GM23338 (cell line): ENCODE results near the gene IDI2. TPM values are rescaled to one million over a fixed set of nuclear protein-coding genes. Genes with fewer than 3 reads are reported as not detected.

Experiments
- ATAC-seq: fragments of 200-7000 bp; cut with Tn5 transposase; 3 replicates; pipeline ENCODE4 v1.9.1; 2020
- DNase-seq: peaks from one replicate; pipeline ENCODE4 v3.0.0-alpha.2; 2015; ENCODE audit warnings: low spot score
- H2AFZ ChIP-seq: fragments of 200-600 bp; sonication (generic); 2 replicates; pipeline ENCODE4 v1.8.0; 2016; ENCODE audit warnings: antibody characterized with exemption, mild to moderate bottlenecking, moderate library complexity
- H3F3A ChIP-seq: fragments of 200-600 bp; sonication (generic); replicated peaks from 2 replicates; pipeline ENCODE4 v1.8.0; 2017; ENCODE audit warnings: antibody characterized with exemption, mixed run types, low read depth
- H3K27ac ChIP-seq: fragments of 200-600 bp; sonication (generic); 2 replicates; pipeline ENCODE4 v1.6.1; 2016; ENCODE audit warnings: low read depth
- H3K27me3 ChIP-seq: fragments of 200-600 bp; sonication (generic); 2 replicates; pipeline ENCODE4 v1.8.0; 2016; ENCODE audit warnings: mild to moderate bottlenecking, mixed run types, moderate library complexity; ENCODE audit not compliant: insufficient read depth
- H3K36me3 ChIP-seq: fragments of 200-600 bp; sonication (generic); 2 replicates; pipeline ENCODE4 v1.8.0; 2016; ENCODE audit warnings: mild to moderate bottlenecking; ENCODE audit not compliant: insufficient read depth
- H3K4me1 ChIP-seq: fragments of 200-600 bp; sonication (generic); 2 replicates; pipeline ENCODE4 v1.8.0; 2016; ENCODE audit warnings: mild to moderate bottlenecking, moderate library complexity; ENCODE audit not compliant: insufficient read depth
- H3K4me2 ChIP-seq: fragments of 200-600 bp; sonication (generic); 2 replicates; pipeline ENCODE4 v1.7.1; 2017; ENCODE audit warnings: mixed run types
- H3K4me3 ChIP-seq: fragments of 200-600 bp; sonication (generic); 2 replicates; pipeline ENCODE4 v1.6.1; 2016; ENCODE audit warnings: mixed run types
- H3K79me2 ChIP-seq: fragments of 200-600 bp; sonication (generic); replicated peaks from 2 replicates; pipeline ENCODE4 v1.8.0; 2017; ENCODE audit warnings: mild to moderate bottlenecking; ENCODE audit not compliant: insufficient read depth
- H3K9me2 ChIP-seq: fragments of 200-600 bp; sonication (generic); 2 replicates; pipeline ENCODE4 v1.8.0; 2017; ENCODE audit not compliant: insufficient read depth
- H4K20me1 ChIP-seq: fragments of 200-600 bp; sonication (generic); replicated peaks from 2 replicates; pipeline ENCODE4 v1.8.0; 2017; ENCODE audit warnings: mild to moderate bottlenecking; ENCODE audit not compliant: insufficient read depth
- H3K27ac Mint-ChIP-seq: 2 replicates; pipeline ENCODE4 v1.8.0; 2020; ENCODE audit warnings: inconsistent platforms, mild to moderate bottlenecking, moderate library complexity, mixed read lengths
- H3K27me3 Mint-ChIP-seq: 3 replicates; pipeline ENCODE4 v1.8.0; 2022; ENCODE audit warnings: low read depth, mild to moderate bottlenecking, moderate library complexity, mixed read lengths, inconsistent platforms; ENCODE audit not compliant: insufficient read depth, poor library complexity
- H3K36me3 Mint-ChIP-seq: 3 replicates; pipeline ENCODE4 v1.8.0; 2021; ENCODE audit warnings: low read depth, mild to moderate bottlenecking, inconsistent platforms, moderate library complexity, mixed read lengths
- H3K4me1 Mint-ChIP-seq: 3 replicates; pipeline ENCODE4 v1.8.0; 2020; ENCODE audit warnings: mild to moderate bottlenecking, inconsistent platforms, mixed read lengths
- H3K4me3 Mint-ChIP-seq: 3 replicates; pipeline ENCODE4 v1.8.0; 2021; ENCODE audit warnings: moderate library complexity, mild to moderate bottlenecking, inconsistent platforms, mixed read lengths
- H3K9me3 Mint-ChIP-seq: 3 replicates; pipeline ENCODE4 v1.8.0; 2020; ENCODE audit warnings: moderate library complexity, mild to moderate bottlenecking, inconsistent platforms, mixed read lengths
- EZH2 ChIP-seq: fragments of 200-600 bp; sonication (generic); IDR thresholded peaks from one replicate; pipeline ENCODE4 v1.8.0; 2017; ENCODE audit warnings: antibody characterized with exemption, mild to moderate bottlenecking, low read depth; ENCODE audit not compliant: unreplicated experiment
- JUNB ChIP-seq: IDR thresholded peaks from one replicate; pipeline ENCODE4 v1.6.1; 2016; ENCODE audit warnings: antibody characterized with exemption; ENCODE audit not compliant: unreplicated experiment
- POLR2AphosphoS5 ChIP-seq: IDR thresholded peaks from 2 replicates; pipeline ENCODE4 v1.6.1; 2016; ENCODE audit warnings: antibody characterized with exemption, low read depth
- STAT1 ChIP-seq: IDR thresholded peaks from one replicate; pipeline ENCODE4 v1.6.1; 2016; ENCODE audit warnings: antibody characterized with exemption; ENCODE audit not compliant: unreplicated experiment
- ZNF114 ChIP-seq: fragments of 250-450 bp; sonication (Bioruptor Pico); IDR thresholded peaks from 2 replicates; pipeline ENCODE4 v1.5.0; 2020; ENCODE audit warnings: mild to moderate bottlenecking, moderate library complexity
- ZNF331 ChIP-seq: fragments of 250-450 bp; sonication (Bioruptor Pico); IDR thresholded peaks from 2 replicates; pipeline ENCODE4 v1.5.0; 2020; ENCODE audit warnings: low read depth, mild to moderate bottlenecking, moderate library complexity
- polyA plus RNA-seq: library from polyadenylated mRNA; unstranded; fragments of >200 nt; fragmentation: Nextera tagmentation; extraction: Ambion mirVana; gene quantifications from 2 replicates; pipeline ENCODE4 v1.2.1, GENCODE V29; 2016
- total RNA-seq: library from RNA; depleted of rRNA; stranded (reverse); fragments of >200 nt; shearing (Covaris generic); gene quantifications from 2 replicates; pipeline ENCODE4 v1.2.3, GENCODE V29; 2014
- TF ChIP-seq, protein P1 (sequence below): IDR thresholded peaks from 2 replicates; pipeline ENCODE4 v1.6.1; 2016; ENCODE audit warnings: antibody characterized with exemption
- TF ChIP-seq, protein P2 (sequence below), 2 experiments: fragments of 200-600 bp in 1 of 2; sonication (generic) in 1 of 2; conservative IDR thresholded peaks; 2 replicates each; pipeline versions ENCODE4 v1.5.1 to v1.6.1; 2016 to 2017; ENCODE audit warnings: antibody characterized with exemption in 2 of 2, low read depth in 2 of 2, mild to moderate bottlenecking in 2 of 2, moderate library complexity in 1 of 2
- TF ChIP-seq, protein P3 (sequence below): fragments of 250-450 bp; sonication (Bioruptor Pico); IDR thresholded peaks from 2 replicates; pipeline ENCODE4 v1.5.0; 2020; ENCODE audit warnings: mild to moderate bottlenecking, moderate library complexity

Gene IDI2
- total and polyA plus RNA-seq, 2 experiments from 2014 or later, result not detected

DNA sequence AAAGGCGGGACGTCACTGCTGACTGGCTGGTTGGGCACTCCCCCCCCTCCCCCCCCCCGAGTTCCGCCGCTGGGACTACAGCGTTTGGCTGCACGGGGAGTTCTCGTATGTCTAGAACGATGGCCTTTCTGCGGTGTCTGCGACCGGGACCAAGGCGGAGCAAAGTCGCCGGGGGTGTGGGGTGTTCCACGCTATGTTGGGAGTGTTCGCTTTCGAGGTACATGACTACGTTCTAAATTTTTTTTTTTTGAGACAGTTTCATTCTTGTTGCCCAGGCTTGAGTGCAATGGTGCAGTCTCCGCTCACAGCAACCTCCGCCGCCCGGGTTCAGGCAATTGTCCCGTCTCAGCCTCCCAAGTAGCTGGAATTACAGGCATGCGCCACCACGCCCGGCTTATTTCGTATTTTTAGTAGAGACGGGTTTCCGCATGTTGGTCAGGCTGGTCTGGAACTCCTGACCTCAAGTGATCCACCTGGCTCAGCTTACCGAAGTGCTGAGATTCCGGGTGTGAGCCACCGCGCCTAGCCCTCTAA lies 23.8 kb upstream of the IDI2 start:
- Mint-ChIP-seq H3K27ac (peak overlapping the region; percentile 99), H3K27me3 (peaks cover 25% of the 10 kb centered on the region), H3K4me1 (peaks cover 23% of the 10 kb centered on the region), H3K36me3 (peaks cover 49% of the 10 kb centered on the region), H3K9me3 (no peaks in the 10 kb centered on the region), H3K4me3 (peak overlapping the region; percentile 97)
- Histone ChIP-seq H3K4me1 (peaks cover 21% of the 10 kb centered on the region), H2AFZ (no peak overlapping the region), H4K20me1 (peaks cover 44% of the 10 kb centered on the region), H3K4me3 (peak overlapping the region; percentile 95), H3K27me3 (no peaks in the 10 kb centered on the region), H3F3A (peaks cover 16% of the 10 kb centered on the region; the same call in 1 of the 2 replicates), H3K9me2 (no peaks in the 10 kb centered on the region), H3K27ac (peak overlapping the region; percentile 98), H3K79me2 (peaks cover 79% of the 10 kb centered on the region), H3K4me2 (peak overlapping the region; percentile 83), H3K36me3 (peaks cover 2% of the 10 kb centered on the region; the same call in 1 of the 2 replicates)
- peak; percentile 3 for ATAC-seq
- TF ChIP-seq JUNB (no peak), ZNF114 (CRISPR knock-in tag) (no peak), POLR2AphosphoS5 (no peak; the same call in 1 of the 2 replicates)
- TF ChIP-seq, protein P1, sequence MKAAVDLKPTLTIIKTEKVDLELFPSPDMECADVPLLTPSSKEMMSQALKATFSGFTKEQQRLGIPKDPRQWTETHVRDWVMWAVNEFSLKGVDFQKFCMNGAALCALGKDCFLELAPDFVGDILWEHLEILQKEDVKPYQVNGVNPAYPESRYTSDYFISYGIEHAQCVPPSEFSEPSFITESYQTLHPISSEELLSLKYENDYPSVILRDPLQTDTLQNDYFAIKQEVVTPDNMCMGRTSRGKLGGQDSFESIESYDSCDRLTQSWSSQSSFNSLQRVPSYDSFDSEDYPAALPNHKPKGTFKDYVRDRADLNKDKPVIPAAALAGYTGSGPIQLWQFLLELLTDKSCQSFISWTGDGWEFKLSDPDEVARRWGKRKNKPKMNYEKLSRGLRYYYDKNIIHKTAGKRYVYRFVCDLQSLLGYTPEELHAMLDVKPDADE, result 0 out of 2 replicates have a peak, but pooled peaks have one; percentile 5
- peak; percentile 47 for DNase-seq

DNA sequence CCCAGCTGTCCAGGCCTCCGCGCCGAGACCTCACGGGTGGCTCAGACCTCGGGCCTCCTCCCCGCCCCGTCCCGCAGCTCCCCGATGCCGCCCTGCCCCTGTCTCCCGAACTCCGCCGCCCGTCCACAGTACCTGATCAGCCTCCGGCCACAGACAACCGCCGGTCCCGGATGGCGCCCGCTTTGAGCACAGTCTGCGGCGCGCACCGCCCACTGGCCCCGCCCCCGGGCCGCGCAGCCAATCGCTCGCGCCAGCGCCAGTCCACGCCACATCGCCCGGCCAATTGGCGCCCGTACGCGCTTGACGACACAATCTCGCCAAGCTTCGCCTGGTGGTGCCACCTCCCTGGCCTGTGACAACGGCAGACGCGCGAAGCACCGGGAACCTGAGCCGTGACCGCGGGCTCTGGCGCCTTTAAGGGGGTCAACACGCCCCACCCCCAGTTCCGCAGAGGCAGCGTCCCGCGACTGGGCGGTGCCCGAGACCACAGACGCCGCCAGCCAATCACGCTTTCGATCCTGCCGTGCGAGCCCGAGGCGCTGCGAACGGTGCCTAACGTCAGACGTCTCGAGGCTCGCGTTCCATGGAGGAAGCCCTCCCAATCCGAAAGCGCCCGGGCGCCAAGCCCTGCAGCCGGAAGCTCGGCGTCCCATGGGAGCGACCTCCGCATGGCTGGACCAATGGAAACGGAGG lies 23.2 kb upstream of the IDI2 start, which contains the start of gene IDI1:
TSS of gene IDI1 (minus strand) at position 388 of the 693 bp plus-strand sequence. CDS start at position 272, 116 bp downstream.
- peaks cover 21% of the 10 kb centered on the region; the same call in 1 of the 2 replicates for H3F3A ChIP-seq
- Mint-ChIP-seq H3K27me3 (peaks cover 25% of the 10 kb centered on the region), H3K4me1 (peaks cover 26% of the 10 kb centered on the region), H3K36me3 (peaks cover 45% of the 10 kb centered on the region), H3K9me3 (no peaks in the 10 kb centered on the region), H3K4me3 (peak within 1 kb of the TSS; percentile 97), H3K27ac (peak within 1 kb of the TSS; percentile 99)
- peaks cover 22% of the 10 kb centered on the region for H3K4me1 ChIP-seq
- H3K4me3 ChIP-seq, result peak within 1 kb of the TSS; percentile 95
- H2AFZ ChIP-seq, result no peak within 1 kb of the TSS
- H4K20me1 ChIP-seq, result peaks cover 44% of the 10 kb centered on the region
- H3K79me2 ChIP-seq, result peaks cover 79% of the 10 kb centered on the region
- H3K4me2 ChIP-seq, result peak within 1 kb of the TSS; percentile 83
- peaks cover 6% of the 10 kb centered on the region; the same call in 1 of the 2 replicates for H3K36me3 ChIP-seq
- ATAC-seq (peak; percentile 88), DNase-seq (peak; percentile 99)
- peak within 1 kb of the TSS; percentile 98 for H3K27ac ChIP-seq
- no peaks in the 10 kb centered on the region for H3K9me2 ChIP-seq
- no peaks in the 10 kb centered on the region for H3K27me3 ChIP-seq
- no peak for TF ChIP-seq EZH2
- TF ChIP-seq ZNF114 (CRISPR knock-in tag), result no peak
- TF ChIP-seq, protein P2, sequence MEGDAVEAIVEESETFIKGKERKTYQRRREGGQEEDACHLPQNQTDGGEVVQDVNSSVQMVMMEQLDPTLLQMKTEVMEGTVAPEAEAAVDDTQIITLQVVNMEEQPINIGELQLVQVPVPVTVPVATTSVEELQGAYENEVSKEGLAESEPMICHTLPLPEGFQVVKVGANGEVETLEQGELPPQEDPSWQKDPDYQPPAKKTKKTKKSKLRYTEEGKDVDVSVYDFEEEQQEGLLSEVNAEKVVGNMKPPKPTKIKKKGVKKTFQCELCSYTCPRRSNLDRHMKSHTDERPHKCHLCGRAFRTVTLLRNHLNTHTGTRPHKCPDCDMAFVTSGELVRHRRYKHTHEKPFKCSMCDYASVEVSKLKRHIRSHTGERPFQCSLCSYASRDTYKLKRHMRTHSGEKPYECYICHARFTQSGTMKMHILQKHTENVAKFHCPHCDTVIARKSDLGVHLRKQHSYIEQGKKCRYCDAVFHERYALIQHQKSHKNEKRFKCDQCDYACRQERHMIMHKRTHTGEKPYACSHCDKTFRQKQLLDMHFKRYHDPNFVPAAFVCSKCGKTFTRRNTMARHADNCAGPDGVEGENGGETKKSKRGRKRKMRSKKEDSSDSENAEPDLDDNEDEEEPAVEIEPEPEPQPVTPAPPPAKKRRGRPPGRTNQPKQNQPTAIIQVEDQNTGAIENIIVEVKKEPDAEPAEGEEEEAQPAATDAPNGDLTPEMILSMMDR (conservative IDR thresholded peaks at IDR 0.05; ENCODE audit: low read depth in 2 of 2), result no peak
- TF ChIP-seq, protein P3, sequence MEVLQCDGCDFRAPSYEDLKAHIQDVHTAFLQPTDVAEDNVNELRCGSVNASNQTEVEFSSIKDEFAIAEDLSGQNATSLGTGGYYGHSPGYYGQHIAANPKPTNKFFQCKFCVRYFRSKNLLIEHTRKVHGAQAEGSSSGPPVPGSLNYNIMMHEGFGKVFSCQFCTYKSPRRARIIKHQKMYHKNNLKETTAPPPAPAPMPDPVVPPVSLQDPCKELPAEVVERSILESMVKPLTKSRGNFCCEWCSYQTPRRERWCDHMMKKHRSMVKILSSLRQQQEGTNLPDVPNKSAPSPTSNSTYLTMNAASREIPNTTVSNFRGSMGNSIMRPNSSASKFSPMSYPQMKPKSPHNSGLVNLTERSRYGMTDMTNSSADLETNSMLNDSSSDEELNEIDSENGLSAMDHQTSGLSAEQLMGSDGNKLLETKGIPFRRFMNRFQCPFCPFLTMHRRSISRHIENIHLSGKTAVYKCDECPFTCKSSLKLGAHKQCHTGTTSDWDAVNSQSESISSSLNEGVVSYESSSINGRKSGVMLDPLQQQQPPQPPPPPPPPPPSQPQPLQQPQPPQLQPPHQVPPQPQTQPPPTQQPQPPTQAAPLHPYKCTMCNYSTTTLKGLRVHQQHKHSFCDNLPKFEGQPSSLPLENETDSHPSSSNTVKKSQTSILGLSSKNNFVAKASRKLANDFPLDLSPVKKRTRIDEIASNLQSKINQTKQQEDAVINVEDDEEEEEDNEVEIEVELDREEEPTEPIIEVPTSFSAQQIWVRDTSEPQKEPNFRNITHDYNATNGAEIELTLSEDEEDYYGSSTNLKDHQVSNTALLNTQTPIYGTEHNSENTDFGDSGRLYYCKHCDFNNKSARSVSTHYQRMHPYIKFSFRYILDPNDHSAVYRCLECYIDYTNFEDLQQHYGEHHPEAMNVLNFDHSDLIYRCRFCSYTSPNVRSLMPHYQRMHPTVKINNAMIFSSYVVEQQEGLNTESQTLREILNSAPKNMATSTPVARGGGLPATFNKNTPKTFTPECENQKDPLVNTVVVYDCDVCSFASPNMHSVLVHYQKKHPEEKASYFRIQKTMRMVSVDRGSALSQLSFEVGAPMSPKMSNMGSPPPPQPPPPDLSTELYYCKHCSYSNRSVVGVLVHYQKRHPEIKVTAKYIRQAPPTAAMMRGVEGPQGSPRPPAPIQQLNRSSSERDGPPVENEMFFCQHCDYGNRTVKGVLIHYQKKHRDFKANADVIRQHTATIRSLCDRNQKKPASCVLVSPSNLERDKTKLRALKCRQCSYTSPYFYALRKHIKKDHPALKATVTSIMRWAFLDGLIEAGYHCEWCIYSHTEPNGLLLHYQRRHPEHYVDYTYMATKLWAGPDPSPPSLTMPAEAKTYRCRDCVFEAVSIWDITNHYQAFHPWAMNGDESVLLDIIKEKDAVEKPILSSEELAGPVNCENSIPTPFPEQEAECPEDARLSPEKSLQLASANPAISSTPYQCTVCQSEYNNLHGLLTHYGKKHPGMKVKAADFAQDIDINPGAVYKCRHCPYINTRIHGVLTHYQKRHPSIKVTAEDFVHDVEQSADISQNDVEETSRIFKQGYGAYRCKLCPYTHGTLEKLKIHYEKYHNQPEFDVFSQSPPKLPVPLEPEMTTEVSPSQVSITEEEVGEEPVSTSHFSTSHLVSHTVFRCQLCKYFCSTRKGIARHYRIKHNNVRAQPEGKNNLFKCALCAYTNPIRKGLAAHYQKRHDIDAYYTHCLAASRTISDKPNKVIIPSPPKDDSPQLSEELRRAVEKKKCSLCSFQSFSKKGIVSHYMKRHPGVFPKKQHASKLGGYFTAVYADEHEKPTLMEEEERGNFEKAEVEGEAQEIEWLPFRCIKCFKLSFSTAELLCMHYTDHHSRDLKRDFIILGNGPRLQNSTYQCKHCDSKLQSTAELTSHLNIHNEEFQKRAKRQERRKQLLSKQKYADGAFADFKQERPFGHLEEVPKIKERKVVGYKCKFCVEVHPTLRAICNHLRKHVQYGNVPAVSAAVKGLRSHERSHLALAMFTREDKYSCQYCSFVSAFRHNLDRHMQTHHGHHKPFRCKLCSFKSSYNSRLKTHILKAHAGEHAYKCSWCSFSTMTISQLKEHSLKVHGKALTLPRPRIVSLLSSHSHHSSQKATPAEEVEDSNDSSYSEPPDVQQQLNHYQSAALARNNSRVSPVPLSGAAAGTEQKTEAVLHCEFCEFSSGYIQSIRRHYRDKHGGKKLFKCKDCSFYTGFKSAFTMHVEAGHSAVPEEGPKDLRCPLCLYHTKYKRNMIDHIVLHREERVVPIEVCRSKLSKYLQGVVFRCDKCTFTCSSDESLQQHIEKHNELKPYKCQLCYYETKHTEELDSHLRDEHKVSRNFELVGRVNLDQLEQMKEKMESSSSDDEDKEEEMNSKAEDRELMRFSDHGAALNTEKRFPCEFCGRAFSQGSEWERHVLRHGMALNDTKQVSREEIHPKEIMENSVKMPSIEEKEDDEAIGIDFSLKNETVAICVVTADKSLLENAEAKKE (CRISPR knock-in tag), result no peak
- no peak for TF ChIP-seq STAT1
- no peak for TF ChIP-seq JUNB
- no peak for TF ChIP-seq ZNF331 (CRISPR knock-in tag)
- TF ChIP-seq, protein P1, result no peak; the same call in 1 of the 2 replicates
